PC-9 (cell line): Measurements from ENCODE around the gene RASGRF1. TPM values are rescaled to one million over a fixed set of nuclear protein-coding genes. Genes with fewer than 3 reads are reported as not detected.

Experiments used
- BruUV-seq: library from RNA; stranded (reverse); fragments of 400-500 nt; replicated peaks from 2 replicates; lab custom pipeline; 2021; lab: Mats Ljungman, UMichigan
- CTCF ChIA-PET: fragments of 300-600 bp; sonication (Branson Sonifier 250); formaldehyde crosslinking; loops from one replicate; lab custom pipeline; 2022; ENCODE audit warnings: antibody characterized with exemption; lab: Charles Lee
- POLR2A ChIA-PET: fragments of 300-600 bp; sonication (Branson Sonifier 250); formaldehyde crosslinking; loops from one replicate; lab custom pipeline; 2022; ENCODE audit warnings: antibody characterized with exemption; ENCODE audit not compliant: unreplicated experiment; lab: Charles Lee
- DNase-seq, 2 experiments: peaks; one replicate each; pipeline versions ENCODE4 v3.0.0 to v3.0.0-alpha.2; 2015 to 2022; ENCODE audit warnings: mixed read lengths in 1 of 2
- H2AFZ ChIP-seq: fragments of 200-600 bp; sonication (generic); 2 replicates; pipeline ENCODE4 v1.8.1; 2017; ENCODE audit warnings: antibody characterized with exemption
- H3F3A ChIP-seq: fragments of 200-600 bp; sonication (generic); 2 replicates; pipeline ENCODE4 v1.8.1; 2017; ENCODE audit warnings: antibody characterized with exemption, mild to moderate bottlenecking, low read depth; ENCODE audit not compliant: insufficient read depth
- H3K27ac ChIP-seq: fragments of 200-600 bp; sonication (generic); 2 replicates; pipeline ENCODE4 v1.6.1; 2016; ENCODE audit warnings: mixed run types
- H3K27me3 ChIP-seq: fragments of 200-600 bp; sonication (generic); 2 replicates; pipeline ENCODE4 v1.6.1; 2016; ENCODE audit warnings: low read depth, mixed run types; ENCODE audit not compliant: insufficient read depth
- H3K36me3 ChIP-seq: fragments of 200-600 bp; sonication (generic); 2 replicates; pipeline ENCODE4 v1.6.1; 2016; ENCODE audit warnings: low read depth, mixed run types
- H3K4me1 ChIP-seq: fragments of 200-600 bp; sonication (generic); replicated peaks from 2 replicates; pipeline ENCODE4 v1.6.1; 2016; ENCODE audit warnings: mixed run types; ENCODE audit not compliant: insufficient read depth
- H3K4me2 ChIP-seq: fragments of 200-600 bp; sonication (generic); 2 replicates; pipeline ENCODE4 v1.6.1; 2017; ENCODE audit warnings: mixed run types
- H3K4me3 ChIP-seq: fragments of 200-600 bp; sonication (generic); 2 replicates; pipeline ENCODE4 v1.6.1; 2016; ENCODE audit warnings: mixed run types
- H3K79me2 ChIP-seq: fragments of 200-600 bp; sonication (generic); 2 replicates; pipeline ENCODE4 v1.6.1; 2017; ENCODE audit warnings: low read depth, mixed run types
- H3K9me2 ChIP-seq: fragments of 200-600 bp; sonication (generic); 2 replicates; pipeline ENCODE4 v1.8.1; 2017; ENCODE audit warnings: mild to moderate bottlenecking; ENCODE audit not compliant: insufficient read depth
- H3K9me3 ChIP-seq: fragments of 200-600 bp; sonication (generic); 2 replicates; pipeline ENCODE4 v1.8.1; 2016; ENCODE audit warnings: low read depth; ENCODE audit not compliant: insufficient read depth
- H4K20me1 ChIP-seq: fragments of 200-600 bp; sonication (generic); 2 replicates; pipeline ENCODE4 v1.8.1; 2017; ENCODE audit not compliant: insufficient read depth
- CTCF ChIP-seq: fragments of 200-600 bp; sonication (generic); conservative IDR thresholded peaks from 2 replicates; pipeline ENCODE4 v1.6.1; 2017; ENCODE audit warnings: mixed run types, antibody characterized with exemption, mild to moderate bottlenecking, moderate library complexity
- EZH2 ChIP-seq: fragments of 200-600 bp; sonication (generic); IDR thresholded peaks from 2 replicates; pipeline ENCODE4 v1.8.0; 2017; ENCODE audit warnings: antibody characterized with exemption, low read depth
- intact Hi-C: fragments of 100-400 bp; cut with micrococcal nuclease; formaldehyde crosslinking; loops from one replicate; pipeline ENCODE4 v1.10.0; 2022; ENCODE audit not compliant: unreplicated experiment
- total RNA-seq: library from RNA; stranded (reverse); gene quantifications from 2 replicates; pipeline ENCODE4 v1.2.3, GENCODE V29; 2021

Gene RASGRF1
- total RNA-seq, 1 experiment from 2014 or later: 6.0 TPM

GRCh38 chr15:78993257-78993930 is 97.2 kb downstream of the RASGRF1 start:
- Histone ChIP-seq H3K4me3 (no peak overlapping the region), H2AFZ (no peak overlapping the region), H4K20me1 (no peaks in the 10 kb centered on the region), H3K4me2 (no peak overlapping the region), H3K27me3 (no peaks in the 10 kb centered on the region), H3K27ac (no peak overlapping the region), H3K9me2 (no peaks in the 10 kb centered on the region), H3K79me2 (no peaks in the 10 kb centered on the region), H3F3A (peaks cover 9% of the 10 kb centered on the region; the same call in 1 of the 2 replicates), H3K4me1 (peaks cover 27% of the 10 kb centered on the region), H3K36me3 (no peaks in the 10 kb centered on the region), H3K9me3 (no peaks in the 10 kb centered on the region)
- BruUV-seq: no TSS peak
- intact Hi-C loops: no loop called here
- TF ChIP-seq CTCF: no peak
- TF ChIP-seq EZH2: no peak
- POLR2A ChIA-PET: no interaction called here
- CTCF ChIA-PET: interaction anchor here (0.6 kb wide), 1 partner anchor 86 kb away, joined by 12 read pairs; no protein-coding TSS in a partner anchor
- DNase-seq: no peak

DNA sequence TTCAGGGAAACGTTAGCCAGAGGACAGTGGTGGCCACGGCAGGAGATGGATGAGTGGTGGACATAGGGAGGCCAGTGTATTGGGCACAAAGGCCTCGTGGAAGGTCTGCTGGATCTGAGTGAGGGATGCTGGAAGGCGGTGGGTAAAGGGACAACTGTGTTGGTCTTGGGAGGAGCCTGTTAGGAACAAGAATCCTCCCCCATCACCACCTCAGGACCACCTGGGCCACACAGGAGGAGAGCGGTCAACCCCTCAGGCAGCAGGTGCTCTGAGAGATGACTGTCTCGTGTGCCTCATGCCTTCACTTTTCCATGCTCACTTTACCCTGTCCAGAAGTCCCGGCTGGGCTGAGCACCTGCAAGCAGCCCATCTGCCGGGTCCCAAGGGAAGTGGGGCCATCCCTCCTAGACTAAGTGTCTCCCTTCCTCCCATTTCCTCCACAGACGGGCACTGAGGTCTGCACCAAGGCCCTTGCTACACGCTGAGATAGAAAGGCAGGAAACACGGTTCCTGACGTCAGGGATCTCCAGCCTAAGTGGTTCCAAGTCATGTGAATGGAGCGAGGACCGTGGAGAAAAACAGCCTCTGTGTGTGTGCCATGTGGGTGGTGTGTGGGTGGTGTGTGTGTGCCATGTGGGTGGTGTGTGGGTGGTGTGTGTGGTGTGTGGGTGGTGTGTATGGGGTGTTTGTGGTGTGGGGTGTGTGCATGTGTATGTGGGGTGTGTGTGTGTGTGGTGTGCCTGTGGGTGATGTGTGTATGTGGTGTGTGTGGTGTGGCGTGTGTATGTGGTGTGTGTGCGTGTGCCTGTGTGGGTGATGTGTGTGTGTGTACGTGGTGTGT is 97.9 kb downstream of the RASGRF1 start:
- Histone ChIP-seq H3F3A (peaks cover 16% of the 10 kb centered on the region; the same call in 1 of the 2 replicates), H3K27ac (no peak overlapping the region), H3K9me3 (no peaks in the 10 kb centered on the region), H3K79me2 (no peaks in the 10 kb centered on the region), H3K4me1 (peaks cover 34% of the 10 kb centered on the region), H3K4me2 (no peak overlapping the region), H2AFZ (no peak overlapping the region), H3K27me3 (no peaks in the 10 kb centered on the region), H3K4me3 (no peak overlapping the region), H4K20me1 (no peaks in the 10 kb centered on the region), H3K9me2 (no peaks in the 10 kb centered on the region), H3K36me3 (no peaks in the 10 kb centered on the region)
- intact Hi-C loops: no loop called here
- no TSS peak for BruUV-seq
- ChIA-PET CTCF (interaction anchor here (0.6 kb wide), 1 partner anchor 85 kb away, joined by 12 read pairs; no protein-coding TSS in a partner anchor), POLR2A (no interaction called here)
- DNase-seq: no peak
- no peak for TF ChIP-seq CTCF
- TF ChIP-seq EZH2: no peak

- Histone ChIP-seq H3K27ac (no peak overlapping the region), H3K36me3 (no peaks in the 10 kb centered on the region), H3K27me3 (no peaks in the 10 kb centered on the region), H3K9me2 (no peaks in the 10 kb centered on the region), H3K4me2 (no peak overlapping the region), H3K79me2 (no peaks in the 10 kb centered on the region), H3K9me3 (no peaks in the 10 kb centered on the region), H2AFZ (no peak overlapping the region), H3K4me3 (no peak overlapping the region), H4K20me1 (no peaks in the 10 kb centered on the region), H3K4me1 (peaks cover 27% of the 10 kb centered on the region), H3F3A (peaks cover 15% of the 10 kb centered on the region; the same call in 1 of the 2 replicates)
- BruUV-seq: no TSS peak
- TF ChIP-seq CTCF (no peak), EZH2 (no peak)
- POLR2A ChIA-PET: no interaction called here
- no peak for DNase-seq
- CTCF ChIA-PET: no interaction called here
- intact Hi-C loops: no loop called here
Measured at GRCh38 chr15:78991879-78992278, 98.7 kb downstream of the RASGRF1 start.
